ENCODE results near the gene SERPINA12.

The SERPINA12 gene

GRCh38 chr14:94509356-94509755 lies at the start of gene SERPINA12:
TSS of gene SERPINA12 (minus strand) at chr14:94509469. CDS start at chr14:94498397, 11,072 bp downstream.
- no peak for DNase-seq (ENCODE audit: low read depth, low spot score)

GRCh38 chr14:94558842-94559241 lies 49.6 kb upstream of the SERPINA12 start:
- no peak for DNase-seq (ENCODE audit: low read depth, low spot score)

GRCh38 chr14:94557327-94557726 lies 48.1 kb upstream of the SERPINA12 start:
- DNase-seq (ENCODE audit: low read depth, low spot score), result no peak

- no peak for DNase-seq (ENCODE audit: low read depth, low spot score)
These were observed 46.7 kb upstream of the SERPINA12 start for GRCh38 chr14:94555991-94556390.

- DNase-seq (ENCODE audit: low read depth, low spot score), result no peak
These were observed 40.8 kb upstream of the SERPINA12 start for GRCh38 chr14:94550041-94550440.

GRCh38 chr14:94548999-94549985 lies 40.0 kb upstream of the SERPINA12 start:
- no peak for DNase-seq (ENCODE audit: low read depth, low spot score)

GRCh38 chr14:94548131-94548998 lies 39.1 kb upstream of the SERPINA12 start:
- no peak for DNase-seq (ENCODE audit: low read depth, low spot score)

- DNase-seq (ENCODE audit: low read depth, low spot score), result no peak
These were observed 38.5 kb upstream of the SERPINA12 start for GRCh38 chr14:94547726-94548125.

GRCh38 chr14:94547151-94547680 lies 37.9 kb upstream of the SERPINA12 start:
- DNase-seq (ENCODE audit: low read depth, low spot score), result no peak

- DNase-seq (ENCODE audit: low read depth, low spot score), result no peak
These were observed 36.0 kb upstream of the SERPINA12 start for GRCh38 chr14:94545131-94545841.

GRCh38 chr14:94544726-94545125 lies 35.5 kb upstream of the SERPINA12 start:
- DNase-seq (ENCODE audit: low read depth, low spot score), result no peak

- no peak for DNase-seq (ENCODE audit: low read depth, low spot score)
These were observed 34.3 kb upstream of the SERPINA12 start for GRCh38 chr14:94543449-94544124.

- DNase-seq (ENCODE audit: low read depth, low spot score), result no peak
These were observed 33.7 kb upstream of the SERPINA12 start for GRCh38 chr14:94542811-94543440.

GRCh38 chr14:94542111-94542810 lies 33.0 kb upstream of the SERPINA12 start:
- DNase-seq (ENCODE audit: low read depth, low spot score), result no peak

GRCh38 chr14:94541234-94541975 lies 32.1 kb upstream of the SERPINA12 start:
- no peak for DNase-seq (ENCODE audit: low read depth, low spot score)

- DNase-seq (ENCODE audit: low read depth, low spot score), result no peak
These were observed 30.9 kb upstream of the SERPINA12 start for GRCh38 chr14:94540031-94540794.

- DNase-seq (ENCODE audit: low read depth, low spot score), result no peak
These were observed 29.9 kb upstream of the SERPINA12 start for GRCh38 chr14:94539181-94539580.

- DNase-seq (ENCODE audit: low read depth, low spot score), result no peak
These were observed 28.9 kb upstream of the SERPINA12 start for GRCh38 chr14:94538070-94538740.

Measured in iPS DF 19.7 (cell line).